Hematopoietic multipotent progenitor cell treated with erythropoietin and hydrocortisone succinate and interleukin-3 and kit ligand, for 6 days (in vitro differentiated cells): ENCODE results near the gene RUNX1.
"Not testable (repeated sequence)": the region's sequence is repeated elsewhere in the genome, so short reads cannot be mapped to it uniquely, and the experiment has no call there.

ENCODE experiments used
- DNase-seq: peaks from one replicate; pipeline ENCODE4 v3.0.0-alpha.2; 2015

The RUNX1 gene

GRCh38 chr21:35015435-35016024 is 33.6 kb downstream of the RUNX1 start:
- DNase-seq, result no peak

DNA sequence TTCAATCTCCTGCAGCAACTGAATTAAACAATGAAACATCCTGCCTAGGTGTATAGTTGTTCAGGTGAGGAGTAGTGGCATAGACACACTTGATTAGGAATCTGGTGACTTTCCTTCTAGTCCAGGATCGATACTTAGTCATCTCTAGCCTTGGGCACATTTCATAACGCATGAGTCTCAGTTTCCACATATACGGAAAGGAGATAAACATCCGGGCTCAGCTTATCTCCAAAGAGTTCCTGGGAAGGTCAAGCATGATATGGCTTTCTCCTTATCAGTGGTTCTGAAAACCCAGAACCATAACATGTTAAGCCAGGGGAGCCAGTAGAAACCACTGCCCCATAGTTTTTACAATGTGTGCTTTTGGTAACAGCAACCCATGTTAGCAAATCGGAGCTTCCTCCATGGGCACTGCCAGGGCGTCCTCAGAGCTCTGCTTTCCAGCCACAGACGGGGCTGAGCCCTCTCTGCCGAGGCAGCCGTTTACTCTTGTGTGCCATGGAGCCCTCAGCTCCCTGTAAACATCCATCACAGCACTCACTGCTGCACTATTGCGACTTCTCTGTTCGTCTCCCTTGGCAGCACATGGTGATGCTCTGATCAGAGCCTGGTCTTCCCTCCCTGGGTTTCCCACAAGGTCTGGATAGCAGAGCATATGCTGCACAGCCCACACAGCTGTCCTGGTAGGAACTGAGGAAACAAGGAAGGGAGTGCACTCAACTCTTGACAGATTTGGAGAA is 34.6 kb downstream of the RUNX1 start:
- peak; percentile 64 for DNase-seq

- DNase-seq, result peak; percentile 48
Measured at GRCh38 chr21:35011681-35012080, 37.4 kb downstream of the RUNX1 start.

DNA sequence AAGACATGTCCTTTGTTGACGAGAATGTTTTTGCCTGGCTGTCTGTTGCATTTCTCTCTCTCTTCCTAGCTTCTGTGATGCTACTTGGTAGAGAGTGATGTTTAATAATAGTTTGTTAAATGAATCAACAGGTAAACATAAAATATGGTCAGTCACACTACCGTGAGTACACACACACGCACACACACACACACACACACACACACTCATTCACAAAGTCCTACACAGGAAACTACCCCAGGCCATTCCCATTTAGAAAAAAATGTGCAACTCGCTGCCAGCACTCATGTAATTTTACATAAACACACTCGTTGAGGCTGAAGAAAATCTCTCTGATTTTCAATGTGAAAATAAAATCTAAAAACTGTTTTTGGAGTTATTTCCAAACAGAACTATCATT is 38.7 kb downstream of the RUNX1 start:
- DNase-seq, result no peak

GRCh38 chr21:35007348-35007747 is 41.8 kb downstream of the RUNX1 start:
- DNase-seq, result no peak

- no peak for DNase-seq
Measured at GRCh38 chr21:35006771-35007170, 42.3 kb downstream of the RUNX1 start.

GRCh38 chr21:35006248-35006647 is 42.9 kb downstream of the RUNX1 start:
- DNase-seq, result no peak

DNA sequence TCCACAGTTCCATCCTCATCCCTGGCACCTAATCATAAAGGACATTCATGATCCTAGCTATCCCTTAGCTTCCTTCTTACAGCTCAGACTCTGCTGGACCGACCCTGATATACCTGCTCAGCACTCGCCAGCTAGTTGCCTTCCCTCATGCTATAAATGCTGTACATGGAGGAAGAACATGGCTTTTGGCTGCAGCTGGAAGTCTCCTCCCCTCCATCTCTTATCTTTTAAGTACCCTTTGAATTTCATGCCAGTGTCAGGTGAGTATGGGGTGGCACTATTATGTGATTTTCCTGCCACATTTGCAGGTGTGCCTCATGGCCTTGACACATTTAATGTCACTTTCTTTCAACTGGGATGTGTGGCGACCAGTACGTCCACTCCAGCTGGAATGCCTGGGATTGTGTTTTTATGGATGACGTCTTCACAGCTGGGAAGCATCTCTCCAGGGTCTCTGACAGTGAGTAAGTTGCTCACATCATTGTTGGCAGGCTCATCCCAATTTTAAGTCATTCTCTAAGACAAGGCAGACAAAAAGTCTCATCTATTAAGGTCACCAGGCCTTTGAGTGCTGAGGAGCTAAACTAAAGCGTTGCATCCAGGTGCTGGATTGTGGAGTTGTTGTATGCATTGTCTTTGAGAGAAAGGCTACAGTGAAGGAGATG is 43.4 kb downstream of the RUNX1 start:
- DNase-seq, result no peak

- DNase-seq, result no peak
Measured at GRCh38 chr21:35005077-35005476, 44.0 kb downstream of the RUNX1 start.

DNA sequence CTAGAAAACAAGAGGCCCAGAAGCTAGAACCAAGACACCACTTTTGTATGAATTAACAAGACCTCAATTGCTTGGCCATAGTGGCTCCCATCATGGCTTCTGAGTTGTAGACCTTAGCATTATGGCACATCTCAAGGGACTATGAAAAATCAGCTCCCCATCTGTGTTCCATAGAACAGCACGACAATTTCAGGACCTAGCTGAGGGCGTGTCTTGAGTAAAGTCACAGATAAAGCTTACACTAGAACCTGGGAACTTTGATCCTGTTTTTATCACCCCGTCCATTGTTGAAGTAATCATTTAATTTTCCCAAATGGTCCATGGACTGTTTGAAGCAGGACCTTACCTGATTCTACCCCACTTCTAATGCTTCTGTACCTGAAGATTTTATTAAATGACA is 44.8 kb downstream of the RUNX1 start:
- no peak for DNase-seq

DNA sequence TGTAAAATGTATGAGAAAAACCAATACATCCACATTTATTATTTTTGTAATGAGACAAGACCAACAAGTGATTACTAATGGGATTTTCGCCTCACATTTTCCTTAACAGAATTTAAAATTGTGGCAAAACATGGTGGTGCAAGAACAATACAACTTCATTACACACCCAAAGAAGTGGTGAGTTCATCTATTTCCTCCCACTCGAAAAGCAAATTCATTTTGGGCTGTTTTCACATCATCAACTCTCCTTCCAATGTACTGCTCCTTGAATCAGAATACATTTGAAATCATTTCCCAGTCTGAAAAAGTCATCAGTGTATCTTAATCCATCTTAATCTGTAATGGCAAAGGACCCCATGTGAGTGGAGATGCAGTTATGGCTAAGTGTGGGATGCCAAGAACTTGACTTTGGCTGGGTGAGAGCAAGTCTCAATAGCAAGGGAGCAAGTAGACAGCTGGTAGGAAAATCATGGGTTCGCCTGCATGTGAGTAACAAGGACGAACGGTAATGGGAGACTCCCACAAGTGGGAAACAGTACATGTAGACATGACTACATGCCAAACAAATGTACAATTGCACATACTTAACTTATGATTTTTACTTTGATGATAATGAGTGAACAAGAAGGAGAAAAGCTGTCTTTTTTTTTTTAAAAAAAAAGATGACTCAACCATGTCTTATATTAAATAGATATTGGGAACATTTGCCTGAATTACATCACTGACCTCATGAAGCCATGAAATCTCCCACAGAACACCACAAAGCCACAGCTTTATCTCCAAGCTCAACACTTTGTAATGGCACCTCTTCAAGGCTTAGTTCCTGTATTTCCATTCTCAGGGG is 46.0 kb downstream of the RUNX1 start:
- DNase-seq, result peak; percentile 74

DNA sequence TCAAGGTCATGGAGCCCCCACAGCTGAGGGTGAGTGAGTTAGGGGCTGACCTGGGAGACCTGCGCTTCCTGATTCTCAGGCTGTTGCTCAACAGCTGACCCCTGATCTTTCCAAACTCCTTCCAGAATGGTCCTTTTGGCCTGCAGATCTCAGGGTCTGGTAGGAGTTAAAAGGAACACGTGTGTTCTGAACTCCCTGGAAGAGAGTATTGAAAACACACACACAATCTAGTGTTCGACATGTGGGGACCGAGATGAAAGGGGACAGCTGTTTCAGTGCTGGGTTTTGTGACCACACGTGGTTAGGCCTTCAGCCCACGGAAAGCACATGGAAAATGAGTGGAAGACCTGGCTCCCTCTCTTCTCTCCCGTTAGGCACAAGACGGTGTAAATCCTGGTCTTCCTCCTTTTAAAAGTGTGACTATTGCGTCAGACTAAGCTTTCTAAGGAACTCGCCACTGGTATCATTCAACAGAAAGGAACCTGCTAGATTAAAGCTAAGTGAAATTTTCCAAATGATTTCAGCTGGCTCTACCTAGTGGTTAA is 49.6 kb downstream of the RUNX1 start:
- peak; percentile 43 for DNase-seq

GRCh38 chr21:34998176-34998575 is 50.9 kb downstream of the RUNX1 start:
- DNase-seq, result no peak

- peak; percentile 40 for DNase-seq
Measured at GRCh38 chr21:34997294-34997693, 51.8 kb downstream of the RUNX1 start.

DNA sequence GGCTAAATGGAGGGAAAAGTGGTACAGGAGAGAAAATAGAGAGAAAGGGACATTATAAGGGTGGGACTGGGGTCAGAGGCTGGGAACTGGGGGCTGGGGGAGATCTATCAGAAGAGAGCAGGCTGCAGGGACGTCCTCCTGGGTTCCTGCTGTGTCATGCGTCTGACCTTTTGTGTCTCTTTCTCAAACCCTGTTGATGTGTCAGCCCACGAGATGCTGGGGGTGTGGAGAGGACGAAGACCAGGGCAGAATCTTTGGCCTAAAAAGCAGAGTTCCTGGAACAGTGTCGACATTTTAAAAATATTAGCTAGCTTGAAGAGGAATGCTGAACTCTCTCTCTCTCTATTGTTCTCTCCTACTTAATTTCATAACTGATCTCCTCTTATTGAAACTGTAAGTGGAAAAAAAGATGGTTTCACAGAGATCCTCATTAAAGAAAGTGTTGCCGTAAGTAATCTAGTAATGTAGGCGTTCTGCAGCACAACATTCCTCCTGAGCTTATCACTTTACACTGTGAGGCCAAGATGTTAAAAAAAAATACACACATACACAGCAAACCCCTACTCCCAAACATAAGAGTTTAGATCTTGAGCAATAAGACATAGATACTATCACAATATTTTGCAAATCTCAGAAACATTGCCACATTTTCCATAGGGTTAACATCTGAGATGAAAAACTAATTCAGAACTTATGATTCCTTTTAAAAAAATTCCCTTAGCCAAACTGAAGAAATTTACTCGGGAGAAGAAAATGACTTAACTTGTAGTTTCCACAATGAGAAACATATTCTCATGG is 52.6 kb downstream of the RUNX1 start:
- DNase-seq, result peak; percentile 48

DNA sequence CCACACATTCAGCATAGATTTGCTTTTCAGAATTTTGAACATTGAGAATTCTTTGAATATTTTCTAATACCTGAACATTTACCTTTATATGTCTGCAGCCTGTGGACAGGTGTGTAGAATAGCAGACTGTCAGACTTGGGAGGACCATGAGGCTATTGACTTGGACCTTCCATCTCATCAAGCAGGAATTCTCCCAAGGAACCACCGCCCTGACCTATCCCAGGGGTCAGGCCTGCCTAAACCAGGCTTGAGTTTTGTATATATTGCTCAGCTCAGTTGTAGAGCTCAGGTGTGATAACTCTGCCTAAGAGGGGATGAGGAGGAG is 53.2 kb downstream of the RUNX1 start:
- DNase-seq, result no peak

DNA sequence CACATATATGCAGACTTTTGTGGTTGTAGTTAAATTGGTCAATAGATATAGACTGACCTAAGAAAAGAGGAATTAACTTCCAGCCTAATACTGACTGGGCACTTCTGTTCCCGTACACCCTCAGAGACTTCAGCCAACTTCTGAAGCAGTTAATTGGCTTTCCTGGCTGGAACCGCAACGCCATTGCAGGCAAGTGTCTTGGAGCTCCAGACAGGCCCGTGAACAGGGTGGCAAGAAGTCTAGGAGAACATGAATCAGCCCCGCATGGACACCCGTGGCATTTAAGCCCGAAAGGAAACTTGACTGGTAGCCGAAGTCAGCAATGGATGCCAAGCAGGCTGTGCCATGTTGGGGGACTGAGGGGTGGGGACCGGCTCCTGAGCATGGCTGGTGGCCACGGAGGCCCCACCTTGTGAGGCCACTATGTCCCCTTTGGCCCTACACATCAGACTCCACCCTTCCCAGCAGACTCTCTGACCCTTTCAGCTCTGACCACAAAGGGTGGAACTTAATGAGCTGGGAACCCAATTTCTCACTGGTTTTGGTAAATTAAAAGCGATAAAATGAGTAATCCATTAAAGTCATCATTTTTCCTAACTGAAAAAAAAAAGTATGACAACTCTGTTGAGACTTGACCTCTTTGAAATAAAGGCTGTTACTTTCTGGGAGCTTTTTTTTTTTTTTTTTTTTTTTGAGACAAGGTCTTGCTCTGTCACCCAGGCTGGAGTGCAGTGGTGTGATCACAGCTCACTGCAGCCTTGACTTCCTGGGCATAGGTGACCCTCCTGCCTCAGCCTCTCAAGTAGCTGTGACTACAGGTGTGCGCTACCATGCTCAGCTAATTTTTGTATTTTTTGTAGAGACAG is 54.1 kb downstream of the RUNX1 start:
- DNase-seq, result peak; percentile 48

- not testable (repeated sequence) for DNase-seq
Measured at GRCh38 chr21:34993521-34993921, 55.6 kb downstream of the RUNX1 start.

DNA sequence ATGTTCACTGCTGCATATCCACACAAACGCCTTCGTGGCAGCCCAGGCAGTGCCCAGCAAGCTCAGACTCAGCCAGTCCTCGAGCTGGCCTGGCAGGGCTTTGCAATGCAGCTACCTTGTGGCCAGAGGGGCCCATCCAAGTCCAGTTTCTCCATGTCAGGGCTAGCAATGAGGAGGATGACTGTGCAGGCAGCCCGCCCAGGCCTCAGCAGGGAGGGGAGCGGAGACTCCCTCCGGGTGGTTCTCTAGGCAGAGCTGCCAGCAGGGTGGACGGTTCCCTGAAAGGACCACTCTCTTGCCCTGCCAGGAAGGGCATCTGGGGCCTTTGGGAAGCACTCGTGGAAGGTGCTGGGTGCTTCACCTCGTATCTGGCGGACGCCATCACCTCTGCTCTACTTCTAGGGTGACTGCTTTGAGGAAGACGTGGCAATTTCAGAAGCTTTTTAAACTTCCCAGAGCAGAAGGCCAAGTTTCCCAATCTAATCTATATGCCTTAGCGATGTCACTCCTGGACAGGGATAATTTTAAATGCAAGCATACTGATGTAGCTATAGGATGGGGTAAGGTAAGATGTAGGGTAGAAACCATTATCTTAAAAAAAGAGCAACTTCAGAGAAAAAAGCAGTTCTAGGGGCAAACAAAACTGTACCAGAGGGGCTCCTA is 56.2 kb downstream of the RUNX1 start:
- DNase-seq, result no peak

DNA sequence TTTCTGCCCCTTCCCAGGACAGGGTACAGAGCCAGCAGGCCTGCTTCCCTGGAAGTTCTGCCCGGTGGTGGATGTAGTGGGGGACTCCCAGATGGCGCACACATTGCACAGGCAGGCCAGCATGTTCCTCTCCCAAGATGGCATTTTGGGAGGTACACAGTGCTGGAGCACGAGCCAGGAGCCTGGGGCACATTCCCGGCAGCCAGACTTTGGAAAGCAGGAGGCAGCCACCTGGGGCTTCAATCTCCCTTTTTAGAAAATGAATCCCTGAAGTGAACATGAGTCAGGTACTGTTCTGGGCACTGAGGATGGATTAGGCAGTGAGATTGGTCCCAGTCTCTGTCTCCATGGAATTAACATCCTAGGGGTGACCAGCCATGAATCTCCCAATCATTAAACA is 56.9 kb downstream of the RUNX1 start:
- no peak for DNase-seq
